ENCODE measurements around the gene AKAP6. TPM values are rescaled to one million over a fixed set of nuclear protein-coding genes. Genes with fewer than 3 reads are reported as not detected.

The AKAP6 gene
- total RNA-seq, 4 donors from 2014 or later = 2.0 to 11.0 (median 4.2) TPM

DNA sequence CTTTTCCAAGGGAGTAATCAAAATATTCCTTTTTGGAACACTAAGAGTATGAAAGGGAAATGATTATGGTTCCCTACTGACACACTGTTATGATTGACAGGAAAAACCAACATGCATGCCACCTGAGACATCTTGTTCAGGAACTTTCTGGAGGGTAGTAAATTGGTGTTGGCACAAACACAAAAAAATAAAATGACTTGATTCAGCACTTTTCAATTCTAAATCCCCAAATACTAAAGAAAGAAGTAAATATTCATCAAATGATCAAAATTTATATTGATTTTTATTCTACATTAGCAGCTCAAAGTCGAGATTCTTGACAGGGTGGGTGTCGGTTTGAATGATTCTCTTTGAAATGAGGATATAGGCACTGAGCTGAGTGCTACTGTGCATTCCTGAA lies 338.2 kb downstream of the AKAP6 start:
- no peaks in the 10 kb centered on the region for H3K27me3 ChIP-seq
- H3K4me1 ChIP-seq = no peaks in the 10 kb centered on the region
- DNase-seq (ENCODE audit: low spot score in 2 of 2) = no peak
- H3K4me3 ChIP-seq = no peak overlapping the region
- H3K36me3 ChIP-seq = no peaks in the 10 kb centered on the region
- no peak overlapping the region for H3K27ac ChIP-seq
- no peak for TF ChIP-seq POLR2AphosphoS5 (IDR thresholded peaks at IDR 0.05)
- TF ChIP-seq, protein P1, sequence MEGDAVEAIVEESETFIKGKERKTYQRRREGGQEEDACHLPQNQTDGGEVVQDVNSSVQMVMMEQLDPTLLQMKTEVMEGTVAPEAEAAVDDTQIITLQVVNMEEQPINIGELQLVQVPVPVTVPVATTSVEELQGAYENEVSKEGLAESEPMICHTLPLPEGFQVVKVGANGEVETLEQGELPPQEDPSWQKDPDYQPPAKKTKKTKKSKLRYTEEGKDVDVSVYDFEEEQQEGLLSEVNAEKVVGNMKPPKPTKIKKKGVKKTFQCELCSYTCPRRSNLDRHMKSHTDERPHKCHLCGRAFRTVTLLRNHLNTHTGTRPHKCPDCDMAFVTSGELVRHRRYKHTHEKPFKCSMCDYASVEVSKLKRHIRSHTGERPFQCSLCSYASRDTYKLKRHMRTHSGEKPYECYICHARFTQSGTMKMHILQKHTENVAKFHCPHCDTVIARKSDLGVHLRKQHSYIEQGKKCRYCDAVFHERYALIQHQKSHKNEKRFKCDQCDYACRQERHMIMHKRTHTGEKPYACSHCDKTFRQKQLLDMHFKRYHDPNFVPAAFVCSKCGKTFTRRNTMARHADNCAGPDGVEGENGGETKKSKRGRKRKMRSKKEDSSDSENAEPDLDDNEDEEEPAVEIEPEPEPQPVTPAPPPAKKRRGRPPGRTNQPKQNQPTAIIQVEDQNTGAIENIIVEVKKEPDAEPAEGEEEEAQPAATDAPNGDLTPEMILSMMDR (IDR thresholded peaks at IDR 0.05) = no peak
- TF ChIP-seq POLR2A (IDR thresholded peaks at IDR 0.05) = no peak
- no peak for TF ChIP-seq EP300 (IDR thresholded peaks at IDR 0.05)
- H3K9me3 ChIP-seq = no peaks in the 10 kb centered on the region
- WGBS = 68% methylated on average over 2 of the region's 2 CpGs

DNA sequence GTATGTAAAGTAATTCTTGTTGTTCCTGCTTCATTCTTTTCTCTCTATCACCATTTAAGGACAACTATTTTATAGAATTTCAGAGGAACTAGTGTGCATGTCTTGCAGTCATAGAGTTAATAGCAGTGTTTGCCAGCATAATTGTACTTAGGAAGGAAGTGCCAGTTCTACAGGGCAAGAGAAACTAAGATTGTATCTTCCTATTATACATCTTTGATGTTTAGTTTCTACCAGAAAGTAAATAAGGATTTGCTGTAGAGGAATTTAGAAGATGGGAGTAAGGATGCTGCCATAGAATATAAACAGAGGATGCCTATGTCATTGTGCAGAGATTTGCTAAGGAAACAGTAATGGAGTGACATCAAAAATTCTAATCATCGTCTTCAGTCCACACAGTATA lies 338.7 kb downstream of the AKAP6 start:
- Histone ChIP-seq H3K4me3 (no peak overlapping the region), H3K27ac (no peak overlapping the region), H3K27me3 (no peaks in the 10 kb centered on the region), H3K4me1 (no peaks in the 10 kb centered on the region), H3K9me3 (no peaks in the 10 kb centered on the region), H3K36me3 (no peaks in the 10 kb centered on the region)
- no peak for DNase-seq (ENCODE audit: low spot score in 2 of 2)
- 85% methylated on average over 1 of the region's 1 CpG for WGBS
- TF ChIP-seq, protein P1 (IDR thresholded peaks at IDR 0.05) = no peak
- TF ChIP-seq POLR2A (IDR thresholded peaks at IDR 0.05) (no peak), POLR2AphosphoS5 (IDR thresholded peaks at IDR 0.05) (no peak), EP300 (IDR thresholded peaks at IDR 0.05) (no peak)

DNA sequence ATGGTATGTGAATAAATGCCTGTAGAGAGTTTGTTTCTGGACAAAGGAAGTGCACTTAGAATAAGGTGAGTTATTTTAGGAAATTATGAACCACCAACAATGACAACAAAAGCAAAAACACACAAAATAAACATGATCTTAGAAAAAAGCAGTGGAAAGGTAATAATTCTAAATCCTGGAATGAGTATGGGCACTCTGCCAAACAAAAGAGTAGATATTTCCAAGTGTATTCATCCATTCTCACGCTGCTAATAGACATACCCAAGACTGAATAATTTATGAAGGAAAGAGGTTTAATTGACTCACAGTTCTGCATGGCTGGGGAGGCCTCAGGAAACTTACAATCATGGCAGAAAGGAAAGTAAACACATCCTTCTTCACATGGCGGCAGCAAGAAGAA lies 340.3 kb downstream of the AKAP6 start:
- Histone ChIP-seq H3K4me3 (no peak overlapping the region), H3K27me3 (no peaks in the 10 kb centered on the region), H3K27ac (no peak overlapping the region), H3K9me3 (no peaks in the 10 kb centered on the region), H3K36me3 (no peaks in the 10 kb centered on the region), H3K4me1 (no peaks in the 10 kb centered on the region)
- DNase-seq (ENCODE audit: low spot score in 2 of 2) = no peak
- WGBS = 68% methylated on average over 2 of the region's 2 CpGs
- TF ChIP-seq EP300 (IDR thresholded peaks at IDR 0.05) = no peak
- TF ChIP-seq, protein P1 (IDR thresholded peaks at IDR 0.05) = no peak
- no peak for TF ChIP-seq POLR2A (IDR thresholded peaks at IDR 0.05)
- TF ChIP-seq POLR2AphosphoS5 (IDR thresholded peaks at IDR 0.05) = no peak

DNA sequence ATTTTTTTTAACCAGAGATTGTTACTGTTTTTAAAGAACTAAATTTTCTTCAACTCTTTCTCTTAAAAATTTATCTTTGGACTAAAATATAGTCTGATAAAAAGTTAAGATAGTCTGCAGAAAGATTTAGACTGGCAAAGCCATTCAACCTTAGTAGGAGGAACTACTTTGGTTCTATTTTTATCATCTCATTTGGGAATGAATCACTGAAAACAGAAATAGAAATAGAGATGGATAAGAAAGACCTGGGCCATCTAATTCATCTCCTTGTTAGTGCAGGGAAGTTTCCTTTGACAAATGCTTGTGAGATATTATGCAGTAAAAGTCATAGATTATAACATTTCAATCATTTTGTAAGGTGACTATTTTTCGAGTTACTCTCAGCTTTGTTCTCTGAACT lies 346.3 kb downstream of the AKAP6 start:
- 84% methylated on average over 1 of the region's 1 CpG for WGBS
- no peak overlapping the region for H3K4me3 ChIP-seq

DNA sequence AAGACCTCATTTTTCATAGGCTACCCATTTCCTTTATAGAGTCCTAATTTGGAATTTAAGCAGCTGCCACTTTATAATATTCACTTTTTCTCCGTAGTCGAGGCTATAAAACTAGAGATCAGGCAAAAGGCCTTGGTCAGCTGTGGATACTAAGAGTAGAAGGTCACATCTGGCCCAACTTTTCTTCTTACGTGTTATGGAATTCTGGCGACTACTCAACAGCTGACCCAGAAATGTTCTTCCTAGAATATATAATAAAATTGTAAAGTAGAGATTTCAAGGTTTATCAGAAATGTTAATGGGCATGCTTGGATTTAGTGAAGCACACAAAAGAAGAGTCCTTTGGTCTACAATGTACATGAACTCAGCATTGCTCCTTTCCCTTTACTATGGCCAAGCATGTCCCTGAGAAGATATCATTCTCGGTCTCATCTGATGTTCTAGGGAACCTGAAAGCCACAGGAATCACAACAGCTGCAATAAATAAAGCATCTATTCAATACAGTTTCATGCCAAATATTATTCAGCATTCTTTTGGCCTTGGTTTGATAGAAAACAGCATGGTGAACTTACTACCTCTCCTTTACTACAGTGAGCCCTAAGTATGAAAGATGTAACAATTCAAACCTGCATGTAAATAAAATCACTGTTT lies 348.2 kb downstream of the AKAP6 start:
- H3K27me3 ChIP-seq = no peaks in the 10 kb centered on the region
- H3K9me3 ChIP-seq = no peaks in the 10 kb centered on the region
- H3K4me3 ChIP-seq = no peak overlapping the region
- TF ChIP-seq POLR2AphosphoS5 (IDR thresholded peaks at IDR 0.05) (no peak), EP300 (IDR thresholded peaks at IDR 0.05) (no peak), POLR2A (IDR thresholded peaks at IDR 0.05) (no peak)
- TF ChIP-seq, protein P1 (IDR thresholded peaks at IDR 0.05) = no peak
- H3K36me3 ChIP-seq = no peaks in the 10 kb centered on the region
- 79% methylated on average over 5 of the region's 5 CpGs for WGBS
- no peak overlapping the region for H3K27ac ChIP-seq
- DNase-seq (ENCODE audit: low spot score in 2 of 2) = no peak
- no peaks in the 10 kb centered on the region for H3K4me1 ChIP-seq

More for the DNA sequence above, 346.3 kb downstream of the AKAP6 start:
- Histone ChIP-seq H3K27me3 (no peaks in the 10 kb centered on the region), H3K36me3 (no peaks in the 10 kb centered on the region), H3K27ac (no peak overlapping the region), H3K4me1 (no peaks in the 10 kb centered on the region), H3K9me3 (no peaks in the 10 kb centered on the region)
- TF ChIP-seq, protein P1 (IDR thresholded peaks at IDR 0.05) = no peak
- TF ChIP-seq EP300 (IDR thresholded peaks at IDR 0.05) (no peak), POLR2AphosphoS5 (IDR thresholded peaks at IDR 0.05) (no peak), POLR2A (IDR thresholded peaks at IDR 0.05) (no peak)
- no peak for DNase-seq (ENCODE audit: low spot score in 2 of 2)
